Esophagus squamous epithelium (tissue), 5 donors: ENCODE results near the gene LIPJ. TPM values are rescaled to one million over a fixed set of nuclear protein-coding genes. Genes with fewer than 3 reads are reported as not detected.

Experiments
- DNase-seq: peaks from one replicate; lab custom pipeline; 2025; lab: John Stamatoyannopoulos, UW
- H3K27ac ChIP-seq, 4 donors: fragments of 200-600 bp; sonication (generic); one replicate each; pipeline ENCODE4 v1.5.1; 2016 to 2019; ENCODE audit warnings: mild to moderate bottlenecking in 1 of 4
- H3K27me3 ChIP-seq, 4 donors: fragments of 200-600 bp; sonication (generic); 1 replicate in 3 of 4; 2 replicates in 1 of 4; pipeline versions ENCODE4 v1.5.1 to v1.6.0; 2017 to 2021; ENCODE audit warnings: antibody characterized with exemption in 1 of 4
- H3K36me3 ChIP-seq, 3 donors: fragments of 200-600 bp; sonication (generic); one replicate each; pipeline ENCODE4 v1.5.1; 2016 to 2019
- H3K4me1 ChIP-seq, 3 donors: fragments of 200-600 bp; sonication (generic); one replicate each; pipeline ENCODE4 v1.5.1; 2017 to 2019
- H3K4me3 ChIP-seq, 4 donors: fragments of 200-600 bp; sonication (generic); 1 replicate in 3 of 4; 2 replicates in 1 of 4; pipeline ENCODE4 v1.5.1; 2016 to 2019; ENCODE audit warnings: mild to moderate bottlenecking in 2 of 4, moderate library complexity in 1 of 4
- H3K9me3 ChIP-seq, 3 donors: fragments of 200-600 bp; sonication (generic); one replicate each; pipeline ENCODE4 v1.5.1; 2016 to 2019
- CTCF ChIP-seq, 6 experiments: fragments of 450-650 bp in 4 of 6; fragments of 200-600 bp in 2 of 6; sonication (generic) in 2 of 6; IDR thresholded peaks; one replicate each; pipeline ENCODE4 v1.5.1; 2016 to 2019; ENCODE audit warnings: antibody characterized with exemption in 6 of 6, mild to moderate bottlenecking in 4 of 6, moderate library complexity in 4 of 6
- POLR2A ChIP-seq, 4 donors: fragments of 450-650 bp; IDR thresholded peaks; one replicate each; pipeline ENCODE4 v1.6.1; 2017; ENCODE audit warnings: antibody characterized with exemption in 4 of 4, mild to moderate bottlenecking in 4 of 4, moderate library complexity in 3 of 4
- WGBS, 2 donors: methylation state at CpG; one replicate each; pipeline ENCODE4 v1.1.5; 2018; 5-methylcytosine and 5-hydroxymethylcytosine counted together
- intact Hi-C: fragments of 100-400 bp; cut with DNase I; formaldehyde crosslinking; loops from one replicate; pipeline ENCODE4 v1.15.0; 2022
- total RNA-seq, 4 donors: library from RNA; depleted of rRNA; stranded (reverse); fragments of >200 nt; gene quantifications; one replicate each; pipeline ENCODE4 v1.1.0, GENCODE V29; 2016
- donor health status: DM: yes; HTN: yes; CAD: no.

The LIPJ gene
- total RNA-seq, 4 donors from 2014 or later, result 0.19 TPM; not detected in 3

- Histone ChIP-seq H3K4me3 (no peak overlapping the region), H3K27ac (no peak overlapping the region), H3K4me1 (no peaks in the 10 kb centered on the region), H3K9me3 (no peaks in the 10 kb centered on the region), H3K27me3 (no peaks in the 10 kb centered on the region), H3K36me3 (no peaks in the 10 kb centered on the region)
- TF ChIP-seq CTCF (IDR thresholded peaks at IDR 0.05) (no peak), POLR2A (IDR thresholded peaks at IDR 0.05) (no peak)
- DNase-seq, result no peak
- intact Hi-C loops, result no loop called here
- WGBS, 2 donors, result 28 to 37% methylated on average over 2 of the region's 2 CpGs
Measured at GRCh38 chr10:88608780-88609179, 22.2 kb downstream of the LIPJ start.

- no peaks in the 10 kb centered on the region for H3K27me3 ChIP-seq
- no peaks in the 10 kb centered on the region for H3K36me3 ChIP-seq
- intact Hi-C loops, result no loop called here
- H3K9me3 ChIP-seq, result no peaks in the 10 kb centered on the region
- no peak for TF ChIP-seq CTCF (IDR thresholded peaks at IDR 0.05)
- no peak overlapping the region for H3K27ac ChIP-seq
- DNase-seq, result no peak
- 88 to 100% methylated on average over 5 to 7 of the region's 18 CpGs for WGBS, 2 donors
- H3K4me3 ChIP-seq, result no peak overlapping the region
- no peaks in the 10 kb centered on the region for H3K4me1 ChIP-seq
Measured at GRCh38 chr10:88616250-88616977, 29.9 kb downstream of the LIPJ start.

- Histone ChIP-seq H3K4me3 (no peak overlapping the region), H3K27me3 (no peaks in the 10 kb centered on the region), H3K36me3 (no peaks in the 10 kb centered on the region), H3K27ac (no peak overlapping the region), H3K9me3 (no peaks in the 10 kb centered on the region), H3K4me1 (no peaks in the 10 kb centered on the region)
- no peak for DNase-seq
- no peak for TF ChIP-seq POLR2A (IDR thresholded peaks at IDR 0.05)
- TF ChIP-seq CTCF (IDR thresholded peaks at IDR 0.05), result no peak
- 73 to 83% methylated on average over 1 of the region's 1 CpG for WGBS, 2 donors
- intact Hi-C loops, result no loop called here
Measured at GRCh38 chr10:88617772-88618300, 31.3 kb downstream of the LIPJ start.

- WGBS, 2 donors, result 64 to 78% methylated on average over 1 of the region's 1 CpG
- H3K4me3 ChIP-seq, result no peak overlapping the region
- no peaks in the 10 kb centered on the region for H3K36me3 ChIP-seq
- no peaks in the 10 kb centered on the region for H3K4me1 ChIP-seq
- no peak overlapping the region for H3K27ac ChIP-seq
- H3K9me3 ChIP-seq, result no peaks in the 10 kb centered on the region
- H3K27me3 ChIP-seq, result no peaks in the 10 kb centered on the region
- intact Hi-C loops, result no loop called here
- DNase-seq, result no peak
- TF ChIP-seq CTCF (IDR thresholded peaks at IDR 0.05), result no peak
- no peak for TF ChIP-seq POLR2A (IDR thresholded peaks at IDR 0.05)
Measured at GRCh38 chr10:88618496-88618895, 31.9 kb downstream of the LIPJ start.

GRCh38 chr10:88620441-88620840 lies 33.9 kb downstream of the LIPJ start:
- intact Hi-C loops, result no loop called here
- H3K4me3 ChIP-seq, result no peak overlapping the region
- no peak for DNase-seq
- H3K27ac ChIP-seq, result no peak overlapping the region
- H3K9me3 ChIP-seq, result no peaks in the 10 kb centered on the region
- TF ChIP-seq POLR2A (IDR thresholded peaks at IDR 0.05) (no peak), CTCF (IDR thresholded peaks at IDR 0.05) (no peak)
- H3K36me3 ChIP-seq, result no peaks in the 10 kb centered on the region
- no peaks in the 10 kb centered on the region for H3K4me1 ChIP-seq
- no peaks in the 10 kb centered on the region for H3K27me3 ChIP-seq
- 69 to 100% methylated on average over 1 of the region's 1 CpG for WGBS, 2 donors
